Subcutaneous abdominal adipose tissue (tissue), 5 donors: ENCODE results near the gene SSC4D.
"Not testable (repeated sequence)": the region's sequence is repeated elsewhere in the genome, so short reads cannot be mapped to it uniquely, and the experiment has no call there.

Source experiments
- H3K27ac ChIP-seq: one replicate; pipeline ENCODE4 v1.7.0; 2013; ENCODE audit warnings: low read depth, mild to moderate bottlenecking, inconsistent platforms, low read length, moderate library complexity
- H3K27me3 ChIP-seq, 5 donors: one replicate each; pipeline ENCODE4 v1.7.0; 2013; ENCODE audit warnings: low read length in 5 of 5, inconsistent platforms in 1 of 5; ENCODE audit not compliant: control insufficient read depth in 5 of 5, insufficient read depth in 4 of 5
- H3K36me3 ChIP-seq, 5 donors: one replicate each; pipeline ENCODE4 v1.7.0; 2013; ENCODE audit warnings: low read length in 5 of 5; ENCODE audit not compliant: control insufficient read depth in 5 of 5, insufficient read depth in 5 of 5
- H3K4me1 ChIP-seq, 5 donors: one replicate each; pipeline ENCODE4 v1.7.0; 2013; ENCODE audit warnings: low read length in 5 of 5, mild to moderate bottlenecking in 3 of 5, moderate library complexity in 1 of 5; ENCODE audit not compliant: control insufficient read depth in 5 of 5, insufficient read depth in 5 of 5
- H3K4me3 ChIP-seq, 5 donors: one replicate each; pipeline ENCODE4 v1.7.0; 2013; ENCODE audit warnings: low read length in 5 of 5, low read depth in 1 of 5
- H3K9ac ChIP-seq, 5 donors: one replicate each; pipeline ENCODE4 v1.7.0; 2013; ENCODE audit warnings: low read length in 5 of 5, mild to moderate bottlenecking in 4 of 5, moderate library complexity in 3 of 5
- H3K9me3 ChIP-seq, 5 donors: one replicate each; pipeline ENCODE4 v1.7.0; 2013; ENCODE audit warnings: low read length in 5 of 5; ENCODE audit not compliant: control insufficient read depth in 5 of 5
- donor health status: healthy.
- donor health status: healthy.
- donor health status: healthy.
- donor health status: healthy.
- donor health status: healthy.

Gene SSC4D

GRCh38 chr7:76387789-76388188, 21.7 kb downstream of the SSC4D start:
- H3K27ac ChIP-seq, result not testable (repeated sequence)

GRCh38 chr7:76386691-76387260, 22.7 kb downstream of the SSC4D start:
- H3K27ac ChIP-seq, result no peak overlapping the region
- H3K9me3 ChIP-seq, result no peaks in the 10 kb centered on the region
- H3K4me3 ChIP-seq, result no peak overlapping the region
- H3K4me1 ChIP-seq, result peaks cover 0 to 16% (median 12%) of the 10 kb centered on the region in 5 donors
- H3K9ac ChIP-seq, result no peak overlapping the region
- H3K36me3 ChIP-seq, result no peaks in the 10 kb centered on the region
- H3K27me3 ChIP-seq, result no peaks in the 10 kb centered on the region

More at GRCh38 chr7:76387789-76388188, 21.7 kb downstream of the SSC4D start:
- not testable (repeated sequence) for H3K9ac ChIP-seq, H3K36me3 ChIP-seq, H3K9me3 ChIP-seq, H3K4me3 ChIP-seq, H3K27me3 ChIP-seq
- H3K4me1 ChIP-seq, result peaks cover 0 to 20% (median 17%) of the 10 kb centered on the region in 5 donors

GRCh38 chr7:76383089-76383944, 26.2 kb downstream of the SSC4D start:
- Histone ChIP-seq H3K27ac (no peak overlapping the region), H3K36me3 (no peaks in the 10 kb centered on the region), H3K9ac (no peak overlapping the region), H3K27me3 (peaks cover 0 to 3% (median 0%) of the 10 kb centered on the region in 5 donors), H3K4me1 (peaks cover 0 to 23% (median 17%) of the 10 kb centered on the region in 5 donors), H3K4me3 (no peak overlapping the region), H3K9me3 (no peaks in the 10 kb centered on the region)

DNA sequence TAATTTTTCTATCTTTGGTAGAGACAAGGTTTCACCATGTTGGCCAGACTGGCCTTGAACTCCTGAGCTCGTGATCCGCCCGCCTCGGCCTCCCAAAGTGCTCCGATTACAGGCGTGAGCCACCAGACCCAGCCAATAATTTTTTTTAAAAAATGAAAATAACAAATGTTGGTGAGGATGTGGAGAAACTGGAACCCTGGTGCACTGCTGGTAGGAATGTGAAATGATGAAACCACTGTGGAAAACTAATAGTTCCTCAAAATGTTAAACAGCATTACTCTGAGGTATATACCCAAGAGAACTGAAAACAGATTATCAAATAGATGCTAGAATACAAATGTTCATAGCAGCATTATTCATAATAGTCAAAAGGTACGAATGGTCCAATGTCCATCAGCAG, 27.7 kb downstream of the SSC4D start:
- H3K4me1 ChIP-seq, result peaks cover 0 to 23% (median 17%) of the 10 kb centered on the region in 5 donors
- no peak overlapping the region for H3K9ac ChIP-seq
- peaks cover 0 to 3% (median 0%) of the 10 kb centered on the region in 5 donors for H3K27me3 ChIP-seq
- H3K4me3 ChIP-seq, result no peak overlapping the region
- no peak overlapping the region for H3K27ac ChIP-seq
- no peaks in the 10 kb centered on the region for H3K9me3 ChIP-seq
- H3K36me3 ChIP-seq, result no peaks in the 10 kb centered on the region

- Histone ChIP-seq H3K9me3 (no peaks in the 10 kb centered on the region), H3K27ac (peak overlapping the region; percentile 99), H3K9ac (peak overlapping the region; percentile 60 to 89 (median 80)), H3K4me3 (peak overlapping the region; percentile 15 to 68 (median 61)), H3K27me3 (peaks cover 0 to 3% (median 0%) of the 10 kb centered on the region in 5 donors), H3K36me3 (no peaks in the 10 kb centered on the region), H3K4me1 (peaks cover 0 to 23% (median 17%) of the 10 kb centered on the region in 5 donors)
Measured at GRCh38 chr7:76380623-76380966, 28.9 kb downstream of the SSC4D start.

DNA sequence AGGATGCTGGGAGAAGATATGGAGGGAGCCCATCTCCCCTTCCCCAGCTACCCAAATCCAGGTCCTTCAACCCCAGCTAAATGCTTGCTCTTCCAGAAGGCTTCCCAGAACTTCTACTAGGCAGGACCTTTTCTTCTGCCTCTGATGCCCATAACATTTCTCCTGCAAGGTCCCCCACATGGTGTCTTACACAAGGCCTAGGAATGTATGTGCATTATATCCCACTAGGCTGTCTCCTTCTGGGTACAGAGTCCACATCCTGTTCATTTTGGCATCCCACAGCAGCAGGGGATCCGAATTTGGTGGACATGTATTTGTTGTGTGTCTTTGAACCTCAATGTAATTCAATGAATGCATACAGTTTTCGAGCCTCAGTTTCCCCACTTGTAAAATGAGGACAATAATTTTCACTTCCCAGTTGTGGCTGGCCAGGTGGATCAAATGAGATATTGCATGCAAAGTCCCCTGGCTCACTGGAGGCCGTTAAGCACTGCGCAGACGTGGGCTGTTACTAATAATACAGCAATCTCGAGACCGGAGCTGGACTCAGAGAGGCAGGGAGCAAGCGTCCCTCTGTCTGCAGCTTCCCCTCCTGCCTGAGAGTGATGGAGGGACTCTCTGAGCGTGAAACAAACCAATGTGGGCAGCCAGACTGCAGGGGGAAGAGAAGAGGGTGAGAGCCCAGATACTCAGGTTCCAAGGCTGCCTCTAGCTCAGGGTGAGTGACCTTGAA, 32.1 kb downstream of the SSC4D start:
- H3K4me1 ChIP-seq, result peaks cover 0 to 25% (median 17%) of the 10 kb centered on the region in 5 donors
- H3K9me3 ChIP-seq, result no peaks in the 10 kb centered on the region
- no peaks in the 10 kb centered on the region for H3K36me3 ChIP-seq
- no peak overlapping the region for H3K27ac ChIP-seq
- no peak overlapping the region for H3K9ac ChIP-seq
- H3K27me3 ChIP-seq, result peaks cover 0 to 3% (median 0%) of the 10 kb centered on the region in 5 donors
- no peak overlapping the region for H3K4me3 ChIP-seq

DNA sequence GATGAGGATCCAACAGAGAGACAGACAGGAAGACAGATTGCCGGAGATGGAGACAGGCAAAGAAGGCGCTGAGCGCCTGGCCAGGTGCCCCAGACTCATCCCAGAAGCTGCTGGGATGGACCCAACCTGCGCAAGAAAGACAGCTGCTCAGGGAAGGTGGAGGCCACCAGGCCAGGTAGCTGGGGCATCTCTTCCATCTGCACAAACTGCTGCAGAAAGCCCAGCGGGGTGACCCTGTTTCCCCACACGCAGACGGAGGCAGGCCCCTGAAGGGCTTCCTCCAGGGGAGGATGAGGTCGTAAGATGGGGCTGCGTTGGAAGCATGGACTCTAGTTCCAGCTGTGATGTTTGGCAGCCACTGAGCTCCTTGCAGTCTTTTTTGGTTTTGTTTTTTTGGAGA, 34.2 kb downstream of the SSC4D start:
- Histone ChIP-seq H3K27me3 (peaks cover 0 to 3% (median 0%) of the 10 kb centered on the region in 5 donors), H3K4me3 (no peak overlapping the region), H3K9me3 (no peaks in the 10 kb centered on the region), H3K36me3 (no peaks in the 10 kb centered on the region), H3K27ac (no peak overlapping the region), H3K4me1 (peaks cover 0 to 16% (median 11%) of the 10 kb centered on the region in 5 donors), H3K9ac (no peak overlapping the region)

DNA sequence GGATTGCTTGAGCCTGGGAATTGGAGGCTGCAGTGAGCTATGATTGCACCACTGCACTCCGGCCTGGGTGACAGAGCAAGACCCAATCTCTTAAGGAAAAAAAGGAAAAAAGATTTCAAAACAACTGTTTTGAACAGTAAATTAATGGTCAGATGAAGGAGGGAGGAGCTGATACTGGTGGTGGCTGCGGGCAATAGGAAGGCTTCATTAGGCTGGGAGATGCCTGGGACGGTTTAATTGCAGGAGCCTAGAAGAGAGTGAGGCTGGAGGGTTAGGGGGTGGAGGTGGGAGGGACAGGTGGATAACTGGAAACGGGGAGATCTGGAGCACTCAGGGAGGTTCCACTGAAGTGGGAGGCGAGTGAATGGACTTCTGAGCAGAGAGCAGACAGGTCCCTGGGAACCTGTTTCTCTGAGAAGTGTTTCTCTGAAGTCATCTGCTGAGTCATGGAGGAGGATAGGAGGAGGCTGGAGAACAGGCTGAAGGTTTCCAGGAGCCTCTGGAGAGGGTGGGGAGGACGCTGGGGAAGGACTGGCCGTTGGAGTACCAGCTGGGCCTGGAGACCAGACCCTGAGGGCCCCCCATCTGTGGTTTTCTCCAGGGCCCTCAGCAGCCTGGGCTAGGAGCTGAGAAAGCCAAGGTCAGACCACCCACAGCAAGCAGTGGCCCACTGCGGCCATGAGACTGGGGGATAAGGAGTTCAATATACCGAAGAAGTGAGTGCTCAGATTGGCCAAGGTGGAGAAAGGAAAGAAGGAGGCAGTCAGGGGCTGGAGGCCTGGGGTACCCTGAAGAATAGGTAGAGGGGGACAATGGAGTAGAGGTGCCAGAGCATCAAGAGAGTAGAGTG, 36.3 kb downstream of the SSC4D start:
- Histone ChIP-seq H3K4me3 (no peak overlapping the region), H3K9me3 (no peaks in the 10 kb centered on the region), H3K36me3 (no peaks in the 10 kb centered on the region), H3K9ac (peak overlapping the region in 1 of 5 donors; percentile 19), H3K27ac (no peak overlapping the region), H3K27me3 (no peaks in the 10 kb centered on the region), H3K4me1 (peaks cover 0 to 8% (median under 1%) of the 10 kb centered on the region in 5 donors)

GRCh38 chr7:76371396-76371795, 38.1 kb downstream of the SSC4D start:
- Histone ChIP-seq H3K4me1 (peaks cover 0 to 8% (median under 1%) of the 10 kb centered on the region in 5 donors), H3K9ac (no peak overlapping the region), H3K36me3 (no peaks in the 10 kb centered on the region), H3K4me3 (no peak overlapping the region), H3K27me3 (no peaks in the 10 kb centered on the region), H3K9me3 (no peaks in the 10 kb centered on the region), H3K27ac (no peak overlapping the region)
